ENCODE data around the gene FHAD1. TPM values are rescaled to one million over a fixed set of nuclear protein-coding genes. Genes with fewer than 3 reads are reported as not detected.

FHAD1 gene
- total and polyA plus RNA-seq, 2 experiments from 2014 or later = 0.13 to 0.68 TPM

- Histone ChIP-seq H2AFZ (no peak overlapping the region), H3K4me1 (ENCODE audit: insufficient read depth) (no peaks in the 10 kb centered on the region), H3K4me2 (no peak overlapping the region), H3K4me3 (no peak overlapping the region), H3K9me3 (ENCODE audit: low read depth) (no peaks in the 10 kb centered on the region), H3K79me2 (no peaks in the 10 kb centered on the region), H3K27ac (no peak overlapping the region), H4K20me1 (ENCODE audit: insufficient read depth, poor library complexity, severe bottlenecking) (no peaks in the 10 kb centered on the region), H3K9me2 (replicated peaks; ENCODE audit: insufficient read depth) (no peaks in the 10 kb centered on the region), H3K36me3 (replicated peaks; ENCODE audit: insufficient read depth, low read depth) (no peaks in the 10 kb centered on the region), H3K27me3 (peaks cover 22% of the 10 kb centered on the region)
- DNase-seq (ENCODE audit: low spot score) = no peak
- TF ChIP-seq EZH2phosphoT487 (IDR thresholded peaks at IDR 0.05; ENCODE audit: low read depth, severe bottlenecking, unreplicated experiment) (no peak), CTCF (IDR thresholded peaks at IDR 0.05; ENCODE audit: poor library complexity) (no peak), EZH2 (IDR thresholded peaks at IDR 0.05; ENCODE audit: borderline replicate concordance) (no peak)
- whole genome bisulfite sequencing (ENCODE audit: low lambda C conversion rate, missing lambda C conversion rate) = 89% methylated on average over 5 of the region's 5 CpGs
These were observed 136.8 kb downstream of the FHAD1 start for GRCh38 chr1:15383810-15384209.

GRCh38 chr1:15384301-15384901 lies 137.4 kb downstream of the FHAD1 start:
- H2AFZ ChIP-seq = no peak overlapping the region
- H3K36me3 ChIP-seq (replicated peaks; ENCODE audit: insufficient read depth, low read depth) = no peaks in the 10 kb centered on the region
- WGBS (ENCODE audit: low lambda C conversion rate, missing lambda C conversion rate) = 57% methylated on average over 20 of the region's 20 CpGs
- no peaks in the 10 kb centered on the region for H3K79me2 ChIP-seq
- H3K4me1 ChIP-seq (ENCODE audit: insufficient read depth) = no peaks in the 10 kb centered on the region
- H3K27ac ChIP-seq = no peak overlapping the region
- no peak overlapping the region for H3K4me3 ChIP-seq
- H3K9me2 ChIP-seq (replicated peaks; ENCODE audit: insufficient read depth) = no peaks in the 10 kb centered on the region
- H3K4me2 ChIP-seq = no peak overlapping the region
- DNase-seq (ENCODE audit: low spot score) = no peak
- peaks cover 22% of the 10 kb centered on the region for H3K27me3 ChIP-seq
- no peaks in the 10 kb centered on the region for H4K20me1 ChIP-seq (ENCODE audit: insufficient read depth, poor library complexity, severe bottlenecking)
- no peak for TF ChIP-seq EZH2 (IDR thresholded peaks at IDR 0.05; ENCODE audit: borderline replicate concordance)
- no peak for TF ChIP-seq CTCF (IDR thresholded peaks at IDR 0.05; ENCODE audit: poor library complexity)
- no peak for TF ChIP-seq EZH2phosphoT487 (IDR thresholded peaks at IDR 0.05; ENCODE audit: low read depth, severe bottlenecking, unreplicated experiment)
- H3K9me3 ChIP-seq (ENCODE audit: low read depth) = no peaks in the 10 kb centered on the region

GRCh38 chr1:15385420-15385819 lies 138.4 kb downstream of the FHAD1 start:
- no peaks in the 10 kb centered on the region for H3K9me2 ChIP-seq (replicated peaks; ENCODE audit: insufficient read depth)
- no peaks in the 10 kb centered on the region for H3K79me2 ChIP-seq
- H3K27me3 ChIP-seq = peaks cover 22% of the 10 kb centered on the region
- no peaks in the 10 kb centered on the region for H3K4me1 ChIP-seq (ENCODE audit: insufficient read depth)
- no peak for DNase-seq (ENCODE audit: low spot score)
- no peak overlapping the region for H2AFZ ChIP-seq
- H3K4me3 ChIP-seq = no peak overlapping the region
- H3K4me2 ChIP-seq = no peak overlapping the region
- no peaks in the 10 kb centered on the region for H3K9me3 ChIP-seq (ENCODE audit: low read depth)
- no peaks in the 10 kb centered on the region for H3K36me3 ChIP-seq (replicated peaks; ENCODE audit: insufficient read depth, low read depth)
- WGBS (ENCODE audit: low lambda C conversion rate, missing lambda C conversion rate) = 82% methylated on average over 3 of the region's 3 CpGs
- no peaks in the 10 kb centered on the region for H4K20me1 ChIP-seq (ENCODE audit: insufficient read depth, poor library complexity, severe bottlenecking)
- no peak overlapping the region for H3K27ac ChIP-seq
- TF ChIP-seq EZH2 (IDR thresholded peaks at IDR 0.05; ENCODE audit: borderline replicate concordance) (no peak), EZH2phosphoT487 (IDR thresholded peaks at IDR 0.05; ENCODE audit: low read depth, severe bottlenecking, unreplicated experiment) (no peak), CTCF (IDR thresholded peaks at IDR 0.05; ENCODE audit: poor library complexity) (no peak)

Measured in hepatocyte (in vitro differentiated cells).